Measurements from ENCODE around the gene FXYD5.

DNA sequence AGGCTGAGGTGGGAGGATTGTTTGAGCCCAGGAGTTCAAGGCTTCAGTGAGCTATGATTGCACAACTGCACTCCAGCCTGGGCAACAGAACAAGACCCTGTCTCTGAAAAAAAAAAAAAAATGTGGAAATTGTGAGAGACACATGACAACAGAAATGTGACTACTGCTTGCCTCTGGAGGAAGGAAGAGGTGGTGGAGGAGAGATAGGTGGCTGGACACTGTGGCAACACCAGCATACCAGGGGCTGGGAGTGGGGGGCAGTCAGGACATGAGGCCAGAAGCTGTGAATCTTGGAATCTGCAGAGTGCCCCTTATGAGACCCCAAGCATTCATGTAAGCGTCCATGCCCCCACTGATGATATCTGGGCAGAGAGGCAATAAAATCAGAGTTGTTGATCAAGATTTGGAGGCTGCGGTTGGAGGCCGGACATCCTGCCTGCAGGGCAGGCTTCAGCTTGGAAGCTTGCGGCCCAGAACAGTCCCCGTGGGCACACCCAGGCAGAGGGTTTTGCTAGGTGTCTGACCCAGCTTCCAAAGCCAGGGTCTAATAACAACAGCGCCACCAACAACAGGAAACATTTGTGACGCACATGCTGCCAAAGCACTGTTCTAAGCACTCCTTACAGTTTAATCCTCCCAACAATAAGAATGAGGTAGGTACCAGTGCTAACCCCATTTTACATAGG is 57.2 kb downstream of the FXYD5 start:
- TF ChIP-seq, protein P1, sequence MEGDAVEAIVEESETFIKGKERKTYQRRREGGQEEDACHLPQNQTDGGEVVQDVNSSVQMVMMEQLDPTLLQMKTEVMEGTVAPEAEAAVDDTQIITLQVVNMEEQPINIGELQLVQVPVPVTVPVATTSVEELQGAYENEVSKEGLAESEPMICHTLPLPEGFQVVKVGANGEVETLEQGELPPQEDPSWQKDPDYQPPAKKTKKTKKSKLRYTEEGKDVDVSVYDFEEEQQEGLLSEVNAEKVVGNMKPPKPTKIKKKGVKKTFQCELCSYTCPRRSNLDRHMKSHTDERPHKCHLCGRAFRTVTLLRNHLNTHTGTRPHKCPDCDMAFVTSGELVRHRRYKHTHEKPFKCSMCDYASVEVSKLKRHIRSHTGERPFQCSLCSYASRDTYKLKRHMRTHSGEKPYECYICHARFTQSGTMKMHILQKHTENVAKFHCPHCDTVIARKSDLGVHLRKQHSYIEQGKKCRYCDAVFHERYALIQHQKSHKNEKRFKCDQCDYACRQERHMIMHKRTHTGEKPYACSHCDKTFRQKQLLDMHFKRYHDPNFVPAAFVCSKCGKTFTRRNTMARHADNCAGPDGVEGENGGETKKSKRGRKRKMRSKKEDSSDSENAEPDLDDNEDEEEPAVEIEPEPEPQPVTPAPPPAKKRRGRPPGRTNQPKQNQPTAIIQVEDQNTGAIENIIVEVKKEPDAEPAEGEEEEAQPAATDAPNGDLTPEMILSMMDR (IDR thresholded peaks at IDR 0.05), result no peak
- TF ChIP-seq EP300 (IDR thresholded peaks at IDR 0.05), result no peak
- TF ChIP-seq POLR2A (IDR thresholded peaks at IDR 0.05), result no peak

Measured in stomach (tissue), 4 donors.